HepG2 (cell line): ENCODE measurements around the gene MYOF.

Experiments
- CEBPB ChIP-seq: IDR thresholded peaks from 2 replicates; pipeline ENCODE4 v1.6.1; 2011; ENCODE audit warnings: low read depth, low read length, improper control_type of control experiment, borderline replicate concordance
- CHD2 ChIP-seq: IDR thresholded peaks from 2 replicates; pipeline ENCODE4 v1.6.1; 2011; ENCODE audit warnings: low read depth, low read length, improper control_type of control experiment
- EZH2 ChIP-seq: conservative IDR thresholded peaks from 2 replicates; pipeline ENCODE4 v1.6.1; 2012; ENCODE audit warnings: mild to moderate bottlenecking, low read depth, low read length, moderate library complexity
- FOXO4 ChIP-seq: sonication (generic); formaldehyde crosslinking; conservative IDR thresholded peaks from 2 replicates; pipeline ENCODE4 v1.8.1; 2023; ENCODE audit warnings: missing genetic modification reagents
- REST ChIP-seq, 2 experiments: IDR thresholded peaks; 2 replicates each; pipeline ENCODE4 v1.6.1; 2011 to 2012; ENCODE audit warnings: low read length in 2 of 2, borderline replicate concordance in 1 of 2, low read depth in 1 of 2, mild to moderate bottlenecking in 1 of 2, moderate library complexity in 1 of 2
- SNAPC2 ChIP-seq: sonication (generic); formaldehyde crosslinking; IDR thresholded peaks from 2 replicates; pipeline ENCODE4 v1.8.1; 2022; ENCODE audit warnings: mild to moderate bottlenecking, missing genetic modification reagents
- TEAD3 ChIP-seq: optimal IDR thresholded peaks from 2 replicates; pipeline ENCODE3; 2016; ENCODE audit warnings: borderline replicate concordance
- YY1 ChIP-seq: IDR thresholded peaks from 2 replicates; pipeline ENCODE4 v1.6.1; 2011; ENCODE audit warnings: low read length, low read depth, moderate library complexity, mild to moderate bottlenecking; ENCODE audit not compliant: insufficient read depth, insufficient replicate concordance
- ZNF12 ChIP-seq: sonication (generic); formaldehyde crosslinking; IDR thresholded peaks from 2 replicates; pipeline ENCODE4 v1.5.0; 2020; ENCODE audit warnings: missing genetic modification reagents
- ZNF281 ChIP-seq: sonication (generic); formaldehyde crosslinking; IDR thresholded peaks from 2 replicates; pipeline ENCODE4 v1.4.0; 2020; ENCODE audit warnings: missing genetic modification reagents, borderline replicate concordance
- ZNF703 ChIP-seq: sonication (generic); formaldehyde crosslinking; IDR thresholded peaks from 2 replicates; pipeline ENCODE4 v1.5.1; 2020; ENCODE audit warnings: missing genetic modification reagents, mild to moderate bottlenecking, moderate library complexity, borderline replicate concordance

- TF ChIP-seq FOXO4 (CRISPR knock-in tag) (no peak), REST (IDR thresholded peaks at IDR 0.05; ENCODE audit: borderline replicate concordance in 1 of 2, low read depth in 1 of 2, low read length in 2 of 2) (no peak), ZNF703 (CRISPR knock-in tag) (no peak), EZH2 (no peak), ZNF281 (CRISPR knock-in tag) (no peak), SNAPC2 (no peak), YY1 (no peak), ZNF12 (no peak), TEAD3 (CRISPR knock-in tag) (no peak), CEBPB (no peak), CHD2 (no peak)
Measured at GRCh38 chr10:93410697-93411348, 71.3 kb downstream of the MYOF start.
